Mesenchymal stem cell (in vitro differentiated cells and primary cell): ENCODE data around the gene NAPG.
"Not testable (repeated sequence)": the region's sequence is repeated elsewhere in the genome, so short reads cannot be mapped to it uniquely, and the experiment has no call there.

ENCODE experiments used
- DNase-seq: peaks from one replicate; pipeline ENCODE4 v3.0.0-alpha.2; 2013
- H2AFZ ChIP-seq: one replicate; pipeline ENCODE4 v1.6.1; 2013; ENCODE audit warnings: low read depth, mild to moderate bottlenecking, control low read depth, inconsistent platforms, low read length, moderate library complexity
- H2AK5ac ChIP-seq: 2 replicates; pipeline ENCODE4 v1.6.1; 2013; ENCODE audit warnings: low read length, moderate library complexity, mild to moderate bottlenecking, inconsistent platforms; ENCODE audit not compliant: severe bottlenecking
- H2BK120ac ChIP-seq: one replicate; pipeline ENCODE4 v1.6.1; 2013; ENCODE audit warnings: low read depth, mild to moderate bottlenecking, inconsistent platforms, low read length, moderate library complexity
- H2BK12ac ChIP-seq, 2 experiments: one replicate each; pipeline ENCODE4 v1.6.1; 2013; ENCODE audit warnings: inconsistent platforms in 2 of 2, low read length in 2 of 2, mild to moderate bottlenecking in 2 of 2, moderate library complexity in 2 of 2, control low read depth in 1 of 2
- H2BK15ac ChIP-seq: one replicate; pipeline ENCODE4 v1.6.1; 2013; ENCODE audit warnings: mild to moderate bottlenecking, low read depth, inconsistent platforms; ENCODE audit not compliant: poor library complexity, severe bottlenecking
- H2BK5ac ChIP-seq: 2 replicates; pipeline ENCODE4 v1.6.1; 2013; ENCODE audit warnings: low read depth, mild to moderate bottlenecking, low read length, control low read depth, inconsistent platforms; ENCODE audit not compliant: poor library complexity, severe bottlenecking
- H3K14ac ChIP-seq, 2 experiments: one replicate each; pipeline ENCODE4 v1.6.1; 2013; ENCODE audit warnings: inconsistent platforms in 2 of 2, low read length in 2 of 2, control low read depth in 1 of 2, mild to moderate bottlenecking in 1 of 2, moderate library complexity in 1 of 2
- H3K18ac ChIP-seq, 2 experiments: one replicate each; pipeline ENCODE4 v1.6.1; 2013; ENCODE audit warnings: inconsistent platforms in 2 of 2, low read length in 2 of 2, control low read depth in 1 of 2, low read depth in 1 of 2, mild to moderate bottlenecking in 1 of 2
- H3K23ac ChIP-seq, 2 experiments: one replicate each; pipeline ENCODE4 v1.6.1; 2013; ENCODE audit warnings: inconsistent platforms in 2 of 2, low read length in 2 of 2, mild to moderate bottlenecking in 2 of 2, moderate library complexity in 2 of 2, control low read depth in 1 of 2
- H3K27ac ChIP-seq: 2 replicates; pipeline ENCODE4 v1.5.1; 2013; ENCODE audit warnings: mild to moderate bottlenecking, moderate library complexity, low read length, control low read depth, inconsistent platforms; ENCODE audit not compliant: poor library complexity, severe bottlenecking
- H3K27me3 ChIP-seq, 2 experiments: 2 replicates each; pipeline versions ENCODE4 v1.6.1 to v1.7.0; 2013; ENCODE audit warnings: low read length in 2 of 2, mild to moderate bottlenecking in 2 of 2, moderate library complexity in 2 of 2, control low read depth in 1 of 2, inconsistent platforms in 1 of 2; ENCODE audit not compliant: control insufficient read depth in 1 of 2, insufficient read depth in 1 of 2
- H3K36me3 ChIP-seq, 2 experiments: 2 replicates each; pipeline versions ENCODE4 v1.6.1 to v1.7.0; 2013; ENCODE audit warnings: low read length in 2 of 2, control low read depth in 1 of 2, inconsistent platforms in 1 of 2, low read depth in 1 of 2, mild to moderate bottlenecking in 1 of 2; ENCODE audit not compliant: insufficient read depth in 2 of 2, control insufficient read depth in 1 of 2
- H3K4ac ChIP-seq, 2 experiments: one replicate each; pipeline ENCODE4 v1.6.1; 2013; ENCODE audit warnings: inconsistent platforms in 2 of 2, low read length in 2 of 2, mild to moderate bottlenecking in 2 of 2, moderate library complexity in 2 of 2, control low read depth in 1 of 2, low read depth in 1 of 2
- H3K4me1 ChIP-seq: 2 replicates; pipeline ENCODE4 v1.6.1; 2013; ENCODE audit warnings: low read depth, low read length, control low read depth; ENCODE audit not compliant: control insufficient read depth, insufficient read depth
- H3K4me2 ChIP-seq: 2 replicates; pipeline ENCODE4 v1.6.1; 2013; ENCODE audit warnings: low read length, mild to moderate bottlenecking, inconsistent platforms; ENCODE audit not compliant: poor library complexity, severe bottlenecking
- H3K4me3 ChIP-seq, 2 experiments: 2 replicates each; pipeline versions ENCODE4 v1.5.1 to v1.7.0; 2013; ENCODE audit warnings: low read length in 2 of 2, mild to moderate bottlenecking in 2 of 2, control low read depth in 1 of 2, low read depth in 1 of 2; ENCODE audit not compliant: insufficient read depth in 1 of 2
- H3K79me1 ChIP-seq: replicated peaks from 2 replicates; pipeline ENCODE4 v1.6.1; 2013; ENCODE audit warnings: mild to moderate bottlenecking, control low read depth, low read length, inconsistent platforms; ENCODE audit not compliant: poor library complexity, severe bottlenecking
- H3K9ac ChIP-seq: 2 replicates; pipeline ENCODE4 v1.7.0; 2013; ENCODE audit warnings: mild to moderate bottlenecking, low read length, moderate library complexity
- H3K9me3 ChIP-seq: 2 replicates; pipeline ENCODE4 v1.7.0; 2013; ENCODE audit warnings: mild to moderate bottlenecking, low read length; ENCODE audit not compliant: control insufficient read depth
- H4K8ac ChIP-seq: one replicate; pipeline ENCODE4 v1.6.1; 2013; ENCODE audit warnings: inconsistent platforms, mild to moderate bottlenecking, low read length, moderate library complexity
- H4K91ac ChIP-seq: one replicate; pipeline ENCODE4 v1.6.1; 2013; ENCODE audit warnings: mild to moderate bottlenecking, low read length, inconsistent platforms
- WGBS: methylation state at CpG from one replicate; pipeline ENCODE4 v1.1.7; 2013; ENCODE audit warnings: mixed read lengths; 5-methylcytosine and 5-hydroxymethylcytosine counted together

NAPG gene

GRCh38 chr18:10593366-10594022 is 67.7 kb downstream of the NAPG start:
- not testable (repeated sequence) for H2BK5ac ChIP-seq, H3K4me1 ChIP-seq, H3K4ac ChIP-seq, H2BK15ac ChIP-seq, H3K27ac ChIP-seq, DNase-seq, H3K36me3 ChIP-seq, H4K91ac ChIP-seq, H3K27me3 ChIP-seq, H4K8ac ChIP-seq, H2AFZ ChIP-seq, H3K23ac ChIP-seq, H3K4me2 ChIP-seq, H2BK12ac ChIP-seq, H3K14ac ChIP-seq, H3K9ac ChIP-seq, H3K79me1 ChIP-seq, H2AK5ac ChIP-seq, H3K9me3 ChIP-seq, H3K18ac ChIP-seq, H3K4me3 ChIP-seq, H2BK120ac ChIP-seq
- WGBS = 88% methylated on average over 4 of the region's 5 CpGs

GRCh38 chr18:10595917-10596316 is 70.1 kb downstream of the NAPG start:
- H3K27me3 ChIP-seq, H3K27ac ChIP-seq, H2AFZ ChIP-seq, H2BK15ac ChIP-seq, H3K14ac ChIP-seq, H3K4me2 ChIP-seq, H2BK12ac ChIP-seq, DNase-seq, H3K9ac ChIP-seq, H4K91ac ChIP-seq, H3K18ac ChIP-seq, H3K23ac ChIP-seq, H3K4me1 ChIP-seq, H2BK120ac ChIP-seq, H2BK5ac ChIP-seq, H3K4me3 ChIP-seq, H2AK5ac ChIP-seq, H3K79me1 ChIP-seq, H3K9me3 ChIP-seq, H4K8ac ChIP-seq, H3K4ac ChIP-seq, H3K36me3 ChIP-seq: not testable (repeated sequence)
- WGBS = 100% methylated on average over 2 of the region's 4 CpGs

- not testable (repeated sequence) for H3K36me3 ChIP-seq, H2AFZ ChIP-seq, H3K9me3 ChIP-seq, H3K4me1 ChIP-seq, H2BK120ac ChIP-seq, H2BK5ac ChIP-seq, DNase-seq, H2AK5ac ChIP-seq, H3K14ac ChIP-seq, H4K91ac ChIP-seq, H3K23ac ChIP-seq, H3K27me3 ChIP-seq, H2BK15ac ChIP-seq, H3K4me3 ChIP-seq, H3K27ac ChIP-seq, H4K8ac ChIP-seq, H3K18ac ChIP-seq, H3K4ac ChIP-seq, H3K79me1 ChIP-seq, H2BK12ac ChIP-seq, H3K9ac ChIP-seq, H3K4me2 ChIP-seq
- WGBS = 100% methylated on average over 1 of the region's 4 CpGs
These were observed 71.9 kb downstream of the NAPG start for GRCh38 chr18:10597695-10598094.

- not testable (repeated sequence) for H3K4me3 ChIP-seq, H2BK15ac ChIP-seq, H2BK12ac ChIP-seq, H3K23ac ChIP-seq, H3K14ac ChIP-seq, H3K79me1 ChIP-seq, H2BK120ac ChIP-seq, H4K91ac ChIP-seq, H3K9ac ChIP-seq, H3K36me3 ChIP-seq, H3K4ac ChIP-seq, H2AK5ac ChIP-seq, H3K27me3 ChIP-seq, H3K18ac ChIP-seq, H3K9me3 ChIP-seq, H2BK5ac ChIP-seq, H3K27ac ChIP-seq, H3K4me2 ChIP-seq, H3K4me1 ChIP-seq, H2AFZ ChIP-seq, H4K8ac ChIP-seq, DNase-seq
- WGBS = 86% methylated on average over 7 of the region's 7 CpGs
These were observed 74.9 kb downstream of the NAPG start for GRCh38 chr18:10600701-10601100.
